GM12878 (cell line): ENCODE measurements around the gene STYXL2. TPM values are rescaled to one million over a fixed set of nuclear protein-coding genes. Genes with fewer than 3 reads are reported as not detected.
A peak's percentile ranks its signal among the peaks of the same experiment; 100 is the strongest.

Experiments
- CHD1 ChIP-seq: IDR thresholded peaks from 2 replicates; pipeline ENCODE4 v1.6.1; 2012; ENCODE audit warnings: low read depth, low read length, improper control_type of control experiment
- CREB1 ChIP-seq: IDR thresholded peaks from 2 replicates; pipeline ENCODE4 v1.6.1; 2012; ENCODE audit warnings: low read depth, mild to moderate bottlenecking, inconsistent platforms
- IRF3 ChIP-seq: fragments of 450-650 bp; IDR thresholded peaks from 2 replicates; pipeline ENCODE4 v1.6.1; 2014; ENCODE audit warnings: mild to moderate bottlenecking
- NBN ChIP-seq: fragments of 450-650 bp; IDR thresholded peaks from 2 replicates; pipeline ENCODE4 v1.6.1; 2016
- POU2F2 ChIP-seq: IDR thresholded peaks from 3 replicates; pipeline ENCODE4 v1.6.1; 2011; ENCODE audit warnings: low read depth, mild to moderate bottlenecking, low read length, borderline replicate concordance
- RAD21 ChIP-seq: IDR thresholded peaks from 2 replicates; pipeline ENCODE4 v1.6.1; 2011; ENCODE audit warnings: mild to moderate bottlenecking, low read depth, low read length, moderate library complexity; ENCODE audit not compliant: insufficient read depth
- RAD51 ChIP-seq: fragments of 450-650 bp; IDR thresholded peaks from 2 replicates; pipeline ENCODE4 v1.6.1; 2016; ENCODE audit warnings: moderate library complexity, mild to moderate bottlenecking, inconsistent platforms
- RBBP5 ChIP-seq: fragments of 200-600 bp; sonication (generic); conservative IDR thresholded peaks from 2 replicates; pipeline ENCODE4 v1.6.1; 2016
- RELA ChIP-seq: fragments of 450-650 bp; IDR thresholded peaks from 2 replicates; pipeline ENCODE4 v1.8.0; 2014; ENCODE audit warnings: borderline replicate concordance; ENCODE audit not compliant: partially characterized antibody
- SREBF2 ChIP-seq: IDR thresholded peaks from 2 replicates; pipeline ENCODE4 v1.6.1; 2012; ENCODE audit warnings: mild to moderate bottlenecking, low read length
- SUPT20H ChIP-seq: IDR thresholded peaks from 2 replicates; pipeline ENCODE4 v1.6.1; 2011; ENCODE audit warnings: low read depth, mild to moderate bottlenecking, low read length, moderate library complexity, borderline replicate concordance; ENCODE audit not compliant: control insufficient read depth
- ZBTB11 ChIP-seq: fragments of 450-650 bp; formaldehyde crosslinking; IDR thresholded peaks from 2 replicates; pipeline ENCODE4 v1.5.0; 2022; ENCODE audit warnings: mild to moderate bottlenecking, missing genetic modification characterization
- ZBTB4 ChIP-seq: fragments of 450-650 bp; formaldehyde crosslinking; IDR thresholded peaks from 2 replicates; pipeline ENCODE4 v1.4.0; 2022; ENCODE audit warnings: mild to moderate bottlenecking, moderate library complexity
- polyA plus RNA-seq, 11 experiments: library from polyadenylated mRNA; depleted of rRNA in 4 of 11; unstranded in 6 of 11; stranded (reverse) in 5 of 11; fragments of >200 nt; fragmentation: Nextera tagmentation in 4 of 11; fragmentation: Illumina TruSeq in 1 of 11; extraction: Ambion mirVana in 4 of 11; extraction: Trizol in 1 of 11; gene quantifications; 1 replicate in 1 of 11; 2 replicates in 10 of 11; pipeline versions ENCODE4 v1.2.1 to v1.2.3, GENCODE V29; 2011 to 2016; ENCODE audit warnings: inconsistent platforms in 2 of 11, missing spikeins in 2 of 11, low read depth in 1 of 11
- total RNA-seq, 4 experiments: library from RNA; depleted of rRNA in 3 of 4; stranded (reverse); fragments of >200 nt in 3 of 4; fragmentation: Illumina TruSeq in 1 of 4; extraction: Trizol in 1 of 4; gene quantifications; 2 replicates each; pipeline versions ENCODE4 v1.2.1 to v1.2.3, GENCODE V29; 2013 to 2021
- TF ChIP-seq, protein P1 (sequence below): fragments of 450-650 bp; IDR thresholded peaks from 2 replicates; pipeline ENCODE4 v1.6.1; 2017; ENCODE audit warnings: antibody characterized with exemption, mild to moderate bottlenecking, moderate library complexity

The STYXL2 gene
- total and polyA plus RNA-seq, 10 of the 15 experiments (the other 5 are each of a cell fraction or from before 2014, with no cell fraction given), result under 0.01 to 0.08 (median 0.03) TPM; not detected in 7

DNA sequence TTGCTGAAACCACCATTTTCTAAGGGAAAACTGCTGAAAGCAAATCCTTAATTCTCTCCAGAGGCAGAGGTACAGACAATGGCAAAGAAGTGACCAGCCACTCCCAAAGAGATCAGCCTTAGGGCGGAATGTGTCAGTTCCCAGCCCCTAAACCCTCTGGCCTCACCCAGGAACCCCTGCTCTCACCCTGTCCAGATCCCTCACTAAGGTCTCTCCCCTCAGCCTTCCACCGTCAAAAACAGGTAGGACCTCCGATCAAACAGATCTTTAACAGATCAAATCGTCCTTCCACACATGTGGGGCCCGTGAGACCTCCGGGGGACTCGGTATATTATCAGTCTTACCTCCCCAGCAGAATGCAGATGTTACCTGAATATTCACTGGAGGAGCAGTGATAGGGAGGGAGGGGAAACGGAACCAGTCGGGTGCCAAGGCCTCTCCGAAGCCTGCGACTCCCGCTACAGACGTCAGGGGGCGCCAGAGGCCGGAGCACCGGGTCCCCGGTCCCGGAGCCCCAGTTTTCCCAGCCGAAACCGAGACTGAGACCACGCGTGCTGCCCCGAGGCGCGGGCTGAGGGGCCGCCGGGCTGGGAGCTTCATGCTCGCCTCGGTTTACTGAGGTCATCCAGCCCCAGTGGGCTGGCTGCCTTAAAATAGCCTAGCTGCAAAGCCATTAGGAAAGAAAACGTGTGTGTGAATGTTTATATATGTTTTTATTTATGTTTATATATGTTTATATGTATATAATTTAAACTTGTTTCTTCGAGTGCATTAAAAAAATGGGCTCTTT, 27.3 kb upstream of the STYXL2 start (continued):
- no peak for TF ChIP-seq SUPT20H
- TF ChIP-seq RAD21, result peak; percentile 87
- no peak for TF ChIP-seq POU2F2
- no peak for TF ChIP-seq CHD1
- TF ChIP-seq IRF3, result no peak
- TF ChIP-seq ZBTB4 (CRISPR knock-in tag), result no peak
- no peak for TF ChIP-seq CREB1
- TF ChIP-seq, protein P1, sequence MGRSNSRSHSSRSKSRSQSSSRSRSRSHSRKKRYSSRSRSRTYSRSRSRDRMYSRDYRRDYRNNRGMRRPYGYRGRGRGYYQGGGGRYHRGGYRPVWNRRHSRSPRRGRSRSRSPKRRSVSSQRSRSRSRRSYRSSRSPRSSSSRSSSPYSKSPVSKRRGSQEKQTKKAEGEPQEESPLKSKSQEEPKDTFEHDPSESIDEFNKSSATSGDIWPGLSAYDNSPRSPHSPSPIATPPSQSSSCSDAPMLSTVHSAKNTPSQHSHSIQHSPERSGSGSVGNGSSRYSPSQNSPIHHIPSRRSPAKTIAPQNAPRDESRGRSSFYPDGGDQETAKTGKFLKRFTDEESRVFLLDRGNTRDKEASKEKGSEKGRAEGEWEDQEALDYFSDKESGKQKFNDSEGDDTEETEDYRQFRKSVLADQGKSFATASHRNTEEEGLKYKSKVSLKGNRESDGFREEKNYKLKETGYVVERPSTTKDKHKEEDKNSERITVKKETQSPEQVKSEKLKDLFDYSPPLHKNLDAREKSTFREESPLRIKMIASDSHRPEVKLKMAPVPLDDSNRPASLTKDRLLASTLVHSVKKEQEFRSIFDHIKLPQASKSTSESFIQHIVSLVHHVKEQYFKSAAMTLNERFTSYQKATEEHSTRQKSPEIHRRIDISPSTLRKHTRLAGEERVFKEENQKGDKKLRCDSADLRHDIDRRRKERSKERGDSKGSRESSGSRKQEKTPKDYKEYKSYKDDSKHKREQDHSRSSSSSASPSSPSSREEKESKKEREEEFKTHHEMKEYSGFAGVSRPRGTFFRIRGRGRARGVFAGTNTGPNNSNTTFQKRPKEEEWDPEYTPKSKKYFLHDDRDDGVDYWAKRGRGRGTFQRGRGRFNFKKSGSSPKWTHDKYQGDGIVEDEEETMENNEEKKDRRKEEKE, result no peak
- TF ChIP-seq RELA, result peak; percentile 32
- TF ChIP-seq RAD51, result no peak
- TF ChIP-seq RBBP5, result no peak
- TF ChIP-seq NBN, result no peak
- no peak for TF ChIP-seq ZBTB11
- no peak for TF ChIP-seq SREBF2
